Measurements from ENCODE around the gene SYNE2. TPM values are rescaled to one million over a fixed set of nuclear protein-coding genes. Genes with fewer than 3 reads are reported as not detected.

Gene SYNE2
- total RNA-seq, 1 donor, result 10.1 TPM

DNA sequence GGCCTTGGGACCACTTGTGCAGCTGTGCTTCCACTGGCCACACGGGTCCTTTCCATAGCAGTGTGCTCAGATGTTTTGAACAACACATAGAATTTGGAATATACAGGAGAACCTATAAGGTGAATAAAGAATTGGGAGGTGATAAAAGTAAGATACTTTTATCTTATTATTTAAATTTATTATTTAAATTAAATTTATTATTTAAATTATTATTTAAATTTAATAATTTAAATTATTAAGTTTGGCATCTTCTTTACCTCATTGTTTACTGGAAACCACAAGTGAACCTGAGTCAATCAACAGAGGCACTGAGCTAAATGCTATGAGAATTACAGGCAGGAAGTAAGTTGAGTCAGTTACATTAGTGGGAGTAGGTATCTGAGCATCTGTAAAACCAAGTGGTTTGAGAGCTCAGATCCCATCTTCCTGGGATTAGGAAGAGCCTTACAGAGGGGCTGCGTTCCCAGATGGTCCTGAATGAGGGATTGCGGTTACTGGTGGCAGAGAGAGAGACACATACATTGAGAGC lies 338.2 kb downstream of the SYNE2 start:
- H4K20me1 ChIP-seq (ENCODE audit: insufficient read depth, low read length), result no peaks in the 10 kb centered on the region
- DNase-seq (ENCODE audit: insufficient read length, low spot score, missing footprints), result no peak
- no peaks in the 10 kb centered on the region for H3K9me3 ChIP-seq (ENCODE audit: low read depth, low read length)
- no peaks in the 10 kb centered on the region for H3K4me1 ChIP-seq (ENCODE audit: insufficient read depth, low read length)
- no peaks in the 10 kb centered on the region for H3K36me3 ChIP-seq (ENCODE audit: insufficient read depth, low read length)
- no peak overlapping the region for H3K4me3 ChIP-seq (ENCODE audit: insufficient read depth, low read length)
- TF ChIP-seq, protein P1, sequence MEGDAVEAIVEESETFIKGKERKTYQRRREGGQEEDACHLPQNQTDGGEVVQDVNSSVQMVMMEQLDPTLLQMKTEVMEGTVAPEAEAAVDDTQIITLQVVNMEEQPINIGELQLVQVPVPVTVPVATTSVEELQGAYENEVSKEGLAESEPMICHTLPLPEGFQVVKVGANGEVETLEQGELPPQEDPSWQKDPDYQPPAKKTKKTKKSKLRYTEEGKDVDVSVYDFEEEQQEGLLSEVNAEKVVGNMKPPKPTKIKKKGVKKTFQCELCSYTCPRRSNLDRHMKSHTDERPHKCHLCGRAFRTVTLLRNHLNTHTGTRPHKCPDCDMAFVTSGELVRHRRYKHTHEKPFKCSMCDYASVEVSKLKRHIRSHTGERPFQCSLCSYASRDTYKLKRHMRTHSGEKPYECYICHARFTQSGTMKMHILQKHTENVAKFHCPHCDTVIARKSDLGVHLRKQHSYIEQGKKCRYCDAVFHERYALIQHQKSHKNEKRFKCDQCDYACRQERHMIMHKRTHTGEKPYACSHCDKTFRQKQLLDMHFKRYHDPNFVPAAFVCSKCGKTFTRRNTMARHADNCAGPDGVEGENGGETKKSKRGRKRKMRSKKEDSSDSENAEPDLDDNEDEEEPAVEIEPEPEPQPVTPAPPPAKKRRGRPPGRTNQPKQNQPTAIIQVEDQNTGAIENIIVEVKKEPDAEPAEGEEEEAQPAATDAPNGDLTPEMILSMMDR (IDR thresholded peaks at IDR 0.05; ENCODE audit: extremely low read depth, low read depth, low read length), result no peak
- no peaks in the 10 kb centered on the region for H3K79me2 ChIP-seq (ENCODE audit: insufficient read depth, low read length)
- no peak overlapping the region for H3K27ac ChIP-seq (ENCODE audit: low read depth, low read length)
- no peak overlapping the region for H3K4me2 ChIP-seq (ENCODE audit: insufficient read depth, low read length)
- H3K27me3 ChIP-seq (ENCODE audit: insufficient read depth, low read length), result no peaks in the 10 kb centered on the region
- H2AFZ ChIP-seq (ENCODE audit: low read length), result no peak overlapping the region

DNA sequence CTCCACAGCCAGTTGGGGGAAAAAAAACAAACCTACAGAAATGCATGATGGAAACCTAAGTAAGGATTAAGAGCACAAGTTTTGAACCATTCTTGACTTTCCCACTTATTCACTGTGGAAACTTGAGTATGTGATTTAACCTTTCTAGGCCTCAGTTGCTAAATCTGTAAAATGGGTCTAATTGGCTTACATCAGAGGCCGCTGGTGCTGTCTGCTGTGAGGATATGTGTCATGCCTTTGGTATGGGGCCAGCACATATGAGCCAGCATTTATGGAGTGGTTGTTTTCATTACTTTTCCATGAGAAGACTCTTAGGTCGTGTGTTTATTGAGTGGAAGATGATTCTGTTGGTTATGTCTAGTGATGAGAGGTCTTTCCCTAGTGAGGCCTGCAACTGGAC lies 339.0 kb downstream of the SYNE2 start:
- Histone ChIP-seq H3K9me3 (ENCODE audit: low read depth, low read length) (no peaks in the 10 kb centered on the region), H3K79me2 (ENCODE audit: insufficient read depth, low read length) (no peaks in the 10 kb centered on the region), H3K27me3 (ENCODE audit: insufficient read depth, low read length) (no peaks in the 10 kb centered on the region), H3K4me1 (ENCODE audit: insufficient read depth, low read length) (peaks cover 3% of the 10 kb centered on the region), H3K4me2 (ENCODE audit: insufficient read depth, low read length) (no peak overlapping the region), H3K4me3 (ENCODE audit: insufficient read depth, low read length) (no peak overlapping the region), H2AFZ (ENCODE audit: low read length) (no peak overlapping the region), H4K20me1 (ENCODE audit: insufficient read depth, low read length) (no peaks in the 10 kb centered on the region), H3K36me3 (ENCODE audit: insufficient read depth, low read length) (no peaks in the 10 kb centered on the region), H3K27ac (ENCODE audit: low read depth, low read length) (no peak overlapping the region)
- peak; percentile 85 for DNase-seq (ENCODE audit: insufficient read length, low spot score, missing footprints)
- TF ChIP-seq, protein P1 (IDR thresholded peaks at IDR 0.05; ENCODE audit: extremely low read depth, low read depth, low read length), result no peak

DNA sequence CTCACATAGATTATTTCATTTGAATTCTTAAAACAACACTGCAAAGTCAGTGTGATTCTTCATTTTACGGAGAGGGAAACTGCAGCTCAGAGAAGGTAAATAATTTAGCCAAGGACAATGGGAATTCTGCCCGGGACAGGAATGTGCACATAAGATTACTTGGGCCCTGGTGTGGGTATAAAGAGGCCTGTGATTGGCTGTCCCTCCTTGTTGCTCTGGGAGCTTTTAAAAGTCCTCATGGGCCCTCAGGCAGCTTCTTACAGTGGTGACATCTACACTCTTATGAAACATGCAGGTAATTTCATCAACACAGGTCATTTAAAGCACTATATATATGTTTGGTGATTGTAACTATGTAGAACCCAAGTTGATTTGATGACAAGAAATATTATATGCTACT lies 341.0 kb downstream of the SYNE2 start:
- no peak for DNase-seq (ENCODE audit: insufficient read length, low spot score, missing footprints)
- no peaks in the 10 kb centered on the region for H3K27me3 ChIP-seq (ENCODE audit: insufficient read depth, low read length)
- no peak overlapping the region for H3K4me3 ChIP-seq (ENCODE audit: insufficient read depth, low read length)
- H2AFZ ChIP-seq (ENCODE audit: low read length), result no peak overlapping the region
- H3K27ac ChIP-seq (ENCODE audit: low read depth, low read length), result no peak overlapping the region
- H3K36me3 ChIP-seq (ENCODE audit: insufficient read depth, low read length), result no peaks in the 10 kb centered on the region
- no peaks in the 10 kb centered on the region for H3K9me3 ChIP-seq (ENCODE audit: low read depth, low read length)
- no peaks in the 10 kb centered on the region for H3K79me2 ChIP-seq (ENCODE audit: insufficient read depth, low read length)
- H3K4me2 ChIP-seq (ENCODE audit: insufficient read depth, low read length), result no peak overlapping the region
- peaks cover 4% of the 10 kb centered on the region for H3K4me1 ChIP-seq (ENCODE audit: insufficient read depth, low read length)
- no peaks in the 10 kb centered on the region for H4K20me1 ChIP-seq (ENCODE audit: insufficient read depth, low read length)
- TF ChIP-seq, protein P1 (IDR thresholded peaks at IDR 0.05; ENCODE audit: extremely low read depth, low read depth, low read length), result no peak

DNA sequence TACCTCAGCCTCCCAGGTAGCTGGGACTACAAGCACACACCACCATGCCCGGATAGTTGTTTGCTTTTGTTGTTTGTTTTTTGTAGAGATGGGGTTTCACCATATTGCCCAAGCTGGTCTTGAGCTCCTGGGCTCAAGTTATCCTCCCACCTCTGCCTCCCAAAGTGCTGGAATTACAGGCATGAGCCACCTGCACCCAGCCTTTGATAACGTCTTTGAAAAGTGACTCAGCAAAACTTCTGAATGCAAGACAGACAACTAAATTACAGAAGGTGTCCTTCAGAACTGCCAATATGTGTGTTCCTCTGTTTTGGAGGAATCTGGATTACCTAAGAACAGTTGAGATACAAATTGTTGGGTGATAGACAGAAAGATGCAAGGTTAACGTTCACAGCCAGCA lies 341.6 kb downstream of the SYNE2 start:
- TF ChIP-seq, protein P1 (IDR thresholded peaks at IDR 0.05; ENCODE audit: extremely low read depth, low read depth, low read length), result no peak
- no peak for DNase-seq (ENCODE audit: insufficient read length, low spot score, missing footprints)

More for the DNA sequence above, 341.6 kb downstream of the SYNE2 start:
- H3K79me2 ChIP-seq (ENCODE audit: insufficient read depth, low read length), result no peaks in the 10 kb centered on the region
- H3K36me3 ChIP-seq (ENCODE audit: insufficient read depth, low read length), result no peaks in the 10 kb centered on the region
- H3K4me3 ChIP-seq (ENCODE audit: insufficient read depth, low read length), result no peak overlapping the region
- H2AFZ ChIP-seq (ENCODE audit: low read length), result no peak overlapping the region
- no peaks in the 10 kb centered on the region for H4K20me1 ChIP-seq (ENCODE audit: insufficient read depth, low read length)
- no peaks in the 10 kb centered on the region for H3K9me3 ChIP-seq (ENCODE audit: low read depth, low read length)
- no peak overlapping the region for H3K4me2 ChIP-seq (ENCODE audit: insufficient read depth, low read length)
- peaks cover 4% of the 10 kb centered on the region for H3K4me1 ChIP-seq (ENCODE audit: insufficient read depth, low read length)
- H3K27ac ChIP-seq (ENCODE audit: low read depth, low read length), result no peak overlapping the region
- H3K27me3 ChIP-seq (ENCODE audit: insufficient read depth, low read length), result no peaks in the 10 kb centered on the region
